ENCODE results near the gene WWOX.

DNA sequence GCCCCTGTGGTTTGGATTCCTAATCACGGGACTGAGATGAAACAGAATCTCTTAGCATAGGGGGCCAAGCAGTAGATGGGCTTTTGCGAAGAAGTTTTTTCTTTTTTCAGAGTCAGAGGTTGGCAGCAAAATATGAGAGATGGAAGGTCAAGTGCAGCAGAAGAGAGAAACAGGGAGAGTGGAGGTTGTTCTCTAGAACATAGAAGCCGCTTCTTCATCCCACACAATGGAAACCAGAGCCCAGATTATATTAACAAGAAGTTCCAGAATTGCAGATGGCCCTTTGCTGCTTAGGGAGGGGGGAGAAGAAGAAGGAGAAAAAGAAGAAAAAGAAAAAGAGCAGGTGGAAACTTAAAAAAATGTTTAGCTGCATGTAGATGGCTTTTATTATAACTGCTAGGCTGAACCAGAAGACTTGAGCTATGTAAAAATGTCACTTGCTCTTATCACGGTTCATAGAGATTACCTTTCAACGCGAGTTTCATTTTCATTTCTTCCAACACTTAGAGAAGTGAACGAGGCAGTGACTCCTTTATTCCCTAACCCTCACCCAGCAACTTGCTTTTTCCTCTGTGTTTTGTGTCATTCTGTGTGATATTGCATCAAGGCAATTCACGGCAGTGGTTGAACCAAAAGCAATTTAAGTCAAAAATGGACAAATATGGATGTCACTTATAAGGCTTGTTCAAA is 737.5 kb downstream of the WWOX start:
- TF ChIP-seq RNF2 (IDR thresholded peaks at IDR 0.05; ENCODE audit: borderline replicate concordance, low read depth, low read length, missing control alignments, poor library complexity, severe bottlenecking) (no peak), SIN3A (conservative IDR thresholded peaks at IDR 0.05 in 1 of 2, IDR thresholded peaks at IDR 0.05 in 1 of 2; ENCODE audit: low read depth in 1 of 2, low read length in 2 of 2) (no peak), KDM5A (IDR thresholded peaks at IDR 0.05; ENCODE audit: low read length) (no peak), MAFK (IDR thresholded peaks at IDR 0.05; ENCODE audit: low read depth, low read length) (no peak)

All from H1 (cell line).